ENCODE data around the gene L3MBTL2. TPM values are rescaled to one million over a fixed set of nuclear protein-coding genes. Genes with fewer than 3 reads are reported as not detected.

The L3MBTL2 gene
- total and polyA plus RNA-seq, 4 donors: 8.7 to 17.4 (median 12.3) TPM

GRCh38 chr22:41273128-41273527 is 68.0 kb downstream of the L3MBTL2 start:
- Histone ChIP-seq H3K9me3 (ENCODE audit: control insufficient read depth in 4 of 4, low read length in 3 of 4) (no peaks in the 10 kb centered on the region), H3K9ac (ENCODE audit: low read depth in 1 of 2, low read length in 2 of 2) (no peak overlapping the region), H3K27ac (ENCODE audit: low read depth in 1 of 2, low read length in 2 of 2) (no peak overlapping the region), H3K27me3 (ENCODE audit: control insufficient read depth in 4 of 4, insufficient read depth in 4 of 4, low read length in 3 of 4) (no peaks in the 10 kb centered on the region), H3K4me1 (ENCODE audit: control insufficient read depth in 4 of 4, insufficient read depth in 4 of 4, low read length in 3 of 4) (no peaks in the 10 kb centered on the region), H3K36me3 (ENCODE audit: control insufficient read depth in 4 of 4, insufficient read depth in 3 of 4, low read depth in 1 of 4, low read length in 3 of 4) (peaks cover 8 to 65% (median 42%) of the 10 kb centered on the region in 4 donors), H3K4me3 (ENCODE audit: low read depth in 1 of 3, low read length in 3 of 3) (no peak overlapping the region)
- DNase-seq (ENCODE audit: low spot score): no peak
- 97% methylated on average over 7 of the region's 7 CpGs for WGBS
- TF ChIP-seq FOXA1 (IDR thresholded peaks at IDR 0.05): no peak
- no peak for TF ChIP-seq SP1 (IDR thresholded peaks at IDR 0.05)
- TF ChIP-seq HNF4G (IDR thresholded peaks at IDR 0.05): no peak
- TF ChIP-seq ZBTB33 (IDR thresholded peaks at IDR 0.05): no peak
- no peak for TF ChIP-seq JUND (IDR thresholded peaks at IDR 0.05)
- no peak for TF ChIP-seq FOXA2 (IDR thresholded peaks at IDR 0.05)
- TF ChIP-seq REST (IDR thresholded peaks at IDR 0.05): no peak
- no peak for TF ChIP-seq HNF4A (conservative IDR thresholded peaks at IDR 0.05)
- TF ChIP-seq ATF3 (IDR thresholded peaks at IDR 0.05): no peak
- no peak for TF ChIP-seq NR2F2 (IDR thresholded peaks at IDR 0.05)
- TF ChIP-seq EGR1 (IDR thresholded peaks at IDR 0.05; ENCODE audit: low read depth in 2 of 2): no peak
- no peak for TF ChIP-seq MAX (IDR thresholded peaks at IDR 0.05)
- TF ChIP-seq TAF1 (conservative IDR thresholded peaks at IDR 0.05): no peak
- TF ChIP-seq RXRA (IDR thresholded peaks at IDR 0.05): no peak
- no peak for TF ChIP-seq RAD21 (IDR thresholded peaks at IDR 0.05)
- no peak for TF ChIP-seq YY1 (IDR thresholded peaks at IDR 0.05)
- TF ChIP-seq GABPA (IDR thresholded peaks at IDR 0.05 in 1 of 2, conservative IDR thresholded peaks at IDR 0.05 in 1 of 2): no peak
- TF ChIP-seq CTCF (IDR thresholded peaks at IDR 0.05; ENCODE audit: low read depth, low read length, missing input control): no peak
